ENCODE results near the gene AAMDC.
A peak's percentile ranks its signal among the peaks of the same experiment; 100 is the strongest.

DNA sequence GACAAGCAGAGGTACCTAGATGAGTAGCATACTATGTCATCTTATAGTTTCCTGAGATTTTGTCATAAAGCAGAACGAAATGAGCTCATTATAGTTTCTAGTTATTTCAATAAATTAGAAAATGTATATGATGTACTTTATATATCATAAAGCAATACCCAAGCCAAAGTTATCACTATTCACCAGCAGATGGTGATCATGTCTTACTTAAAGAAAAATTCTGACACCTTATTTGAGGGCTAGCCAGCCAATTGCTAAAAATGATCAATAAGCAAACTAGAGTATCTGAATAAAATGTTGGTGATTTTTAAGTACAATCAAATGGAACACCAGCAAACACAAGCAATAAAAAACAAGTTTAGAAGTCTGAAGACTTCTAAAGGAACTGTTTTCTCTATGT lies 44.5 kb upstream of the AAMDC start:
- peak; percentile 75 for TF ChIP-seq RAD21 (conservative IDR thresholded peaks at IDR 0.05)
- TF ChIP-seq, protein P1, sequence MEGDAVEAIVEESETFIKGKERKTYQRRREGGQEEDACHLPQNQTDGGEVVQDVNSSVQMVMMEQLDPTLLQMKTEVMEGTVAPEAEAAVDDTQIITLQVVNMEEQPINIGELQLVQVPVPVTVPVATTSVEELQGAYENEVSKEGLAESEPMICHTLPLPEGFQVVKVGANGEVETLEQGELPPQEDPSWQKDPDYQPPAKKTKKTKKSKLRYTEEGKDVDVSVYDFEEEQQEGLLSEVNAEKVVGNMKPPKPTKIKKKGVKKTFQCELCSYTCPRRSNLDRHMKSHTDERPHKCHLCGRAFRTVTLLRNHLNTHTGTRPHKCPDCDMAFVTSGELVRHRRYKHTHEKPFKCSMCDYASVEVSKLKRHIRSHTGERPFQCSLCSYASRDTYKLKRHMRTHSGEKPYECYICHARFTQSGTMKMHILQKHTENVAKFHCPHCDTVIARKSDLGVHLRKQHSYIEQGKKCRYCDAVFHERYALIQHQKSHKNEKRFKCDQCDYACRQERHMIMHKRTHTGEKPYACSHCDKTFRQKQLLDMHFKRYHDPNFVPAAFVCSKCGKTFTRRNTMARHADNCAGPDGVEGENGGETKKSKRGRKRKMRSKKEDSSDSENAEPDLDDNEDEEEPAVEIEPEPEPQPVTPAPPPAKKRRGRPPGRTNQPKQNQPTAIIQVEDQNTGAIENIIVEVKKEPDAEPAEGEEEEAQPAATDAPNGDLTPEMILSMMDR (IDR thresholded peaks at IDR 0.05; ENCODE audit: poor library complexity, severe bottlenecking), result peak; percentile 70
- TF ChIP-seq POLR2AphosphoS5 (IDR thresholded peaks at IDR 0.05), result no peak
- TF ChIP-seq EZH2 (IDR thresholded peaks at IDR 0.05; ENCODE audit: borderline replicate concordance, insufficient read depth, low read length, poor library complexity, severe bottlenecking), result no peak
- TF ChIP-seq EP300 (conservative IDR thresholded peaks at IDR 0.05; ENCODE audit: poor library complexity, severe bottlenecking), result no peak

Measured in neural cell (in vitro differentiated cells).